Measurements from ENCODE around the gene IRF5.
"Not testable (repeated sequence)": the region's sequence is repeated elsewhere in the genome, so short reads cannot be mapped to it uniquely, and the experiment has no call there.

IRF5 gene

GRCh38 chr7:128968624-128969023 is 30.9 kb downstream of the IRF5 start:
- DNase-seq (ENCODE audit: low read depth), result no peak

GRCh38 chr7:128974241-128974934 is 36.7 kb downstream of the IRF5 start:
- DNase-seq (ENCODE audit: low read depth), result no peak

GRCh38 chr7:128982105-128982504 is 44.4 kb downstream of the IRF5 start:
- DNase-seq (ENCODE audit: low read depth), result no peak

- DNase-seq (ENCODE audit: low read depth), result no peak
These were observed 47.9 kb downstream of the IRF5 start for GRCh38 chr7:128985660-128986059.

- DNase-seq (ENCODE audit: low read depth), result no peak
These were observed 48.9 kb downstream of the IRF5 start for GRCh38 chr7:128986609-128987008.

- no peak for DNase-seq (ENCODE audit: low read depth)
These were observed 50.6 kb downstream of the IRF5 start for GRCh38 chr7:128988372-128988771.

GRCh38 chr7:128989961-128990360 is 52.2 kb downstream of the IRF5 start:
- no peak for DNase-seq (ENCODE audit: low read depth)

- DNase-seq (ENCODE audit: low read depth), result no peak
These were observed 55.7 kb downstream of the IRF5 start for GRCh38 chr7:128993419-128993818.

- not testable (repeated sequence) for DNase-seq (ENCODE audit: low read depth)
These were observed 56.8 kb downstream of the IRF5 start for GRCh38 chr7:128994560-128994959.

- no peak for DNase-seq (ENCODE audit: low read depth)
These were observed 59.5 kb downstream of the IRF5 start for GRCh38 chr7:128997181-128997580.
